NOMO-1 (cell line): ENCODE data around the gene VPS35.

ENCODE experiments used
- DNase-seq, 2 experiments: peaks; one replicate each; lab custom pipeline; 2025; ENCODE audit not compliant: unreplicated experiment in 2 of 2; lab: John Stamatoyannopoulos, UW

Gene VPS35

GRCh38 chr16:46620266-46621005, 68.5 kb downstream of the VPS35 start:
- DNase-seq, result peak; percentile 56 to 58

GRCh38 chr16:46618516-46618915, 70.5 kb downstream of the VPS35 start:
- DNase-seq, result no peak

- DNase-seq, result no peak
Observed at GRCh38 chr16:46614006-46614405, 75.0 kb downstream of the VPS35 start.

GRCh38 chr16:46613352-46613751, 75.6 kb downstream of the VPS35 start:
- no peak for DNase-seq

- peak in 1 of 2 experiments; percentile 25 for DNase-seq
Observed at GRCh38 chr16:46612121-46612520, 76.9 kb downstream of the VPS35 start.

GRCh38 chr16:46607529-46607928, 81.4 kb downstream of the VPS35 start:
- DNase-seq, result peak in 1 of 2 experiments; percentile 10

GRCh38 chr16:46606231-46606630, 82.7 kb downstream of the VPS35 start:
- no peak for DNase-seq
